ENCODE measurements around the gene KCNG2. TPM values are rescaled to one million over a fixed set of nuclear protein-coding genes. Genes with fewer than 3 reads are reported as not detected.

Gene KCNG2
- total and polyA plus RNA-seq, 2 of the 13 experiments (the other 11 are each of a cell fraction or from before 2014, with no cell fraction given), result not detected

GRCh38 chr18:79869591-79870300, 72.0 kb downstream of the KCNG2 start:
- in situ Hi-C loops (cut with HindIII; ENCODE audit: extremely low pct_ligation_motif_present, low pct_unique_long_range_greater_than_20kb) (no loop called here), intact Hi-C loops (cut with micrococcal nuclease; ENCODE audit: unreplicated experiment) (no loop called here)
- CTCF ChIA-PET (ENCODE audit: low intra/inter-chr PET ratio, low total read pairs), result no interaction called here
- TF ChIP-seq CBFB (CRISPR knock-in tag; IDR thresholded peaks at IDR 0.05) (no peak), KDM4B (CRISPR knock-in tag; IDR thresholded peaks at IDR 0.05) (no peak), ZKSCAN8 (CRISPR knock-in tag; IDR thresholded peaks at IDR 0.05; ENCODE audit: borderline replicate concordance) (no peak), SRY (CRISPR knock-in tag; IDR thresholded peaks at IDR 0.05) (no peak), SP5 (CRISPR knock-in tag; IDR thresholded peaks at IDR 0.05; ENCODE audit: borderline replicate concordance, low read depth) (no peak), MED13 (CRISPR knock-in tag; IDR thresholded peaks at IDR 0.05) (no peak), DBP (CRISPR knock-in tag; IDR thresholded peaks at IDR 0.05; ENCODE audit: not compliant biosample characterization) (no peak), EHMT2 (IDR thresholded peaks at IDR 0.05; ENCODE audit: borderline replicate concordance, low read depth, low read length) (no peak), GLI4 (CRISPR knock-in tag; IDR thresholded peaks at IDR 0.05; ENCODE audit: borderline replicate concordance) (no peak), SETDB1 (CRISPR knock-in tag; IDR thresholded peaks at IDR 0.05; ENCODE audit: borderline replicate concordance) (no peak), CC2D1A (CRISPR knock-in tag; IDR thresholded peaks at IDR 0.05) (no peak), ZNF850 (CRISPR knock-in tag; conservative IDR thresholded peaks at IDR 0.05) (no peak), JUN (CRISPR knock-in tag; IDR thresholded peaks at IDR 0.05) (no peak), MBD4 (IDR thresholded peaks at IDR 0.05; ENCODE audit: borderline replicate concordance, low read length) (no peak)
- POLR2A ChIA-PET, result no interaction called here
- WGBS (ENCODE audit: low lambda C conversion rate), result 56% methylated on average over 16 of the region's 32 CpGs
- Histone ChIP-seq H3K27ac (ENCODE audit: extremely low read length, insufficient read depth, low read length) (no peak overlapping the region), H3K4me2 (ENCODE audit: low read depth, low read length) (no peak overlapping the region), H3K79me2 (ENCODE audit: insufficient read depth, low read length) (no peaks in the 10 kb centered on the region), H3K9ac (ENCODE audit: insufficient read depth, low read depth, low read length) (no peak overlapping the region), H3K9me3 (ENCODE audit: low read length) (no peaks in the 10 kb centered on the region), H2AFZ (ENCODE audit: low read length) (no peak overlapping the region), H3K27me3 (ENCODE audit: control insufficient read depth in 1 of 2, insufficient read depth in 2 of 2, low read length in 2 of 2) (peaks cover 12 to 73% of the 10 kb centered on the region in 2 experiments), H4K20me1 (ENCODE audit: insufficient read depth, low read length) (no peaks in the 10 kb centered on the region), H3K36me3 (replicated peaks in 1 of 2; ENCODE audit: control insufficient read depth in 1 of 2, insufficient read depth in 2 of 2, low read length in 2 of 2) (no peaks in the 10 kb centered on the region), H3K4me1 (ENCODE audit: insufficient read depth, low read length) (peaks cover 8% of the 10 kb centered on the region), H3K4me3 (replicated peaks in 1 of 3; ENCODE audit: insufficient read depth in 1 of 3, low read depth in 2 of 3, low read length in 3 of 3) (no peak overlapping the region)
- ATAC-seq, result no peak
- no peak for DNase-seq (ENCODE audit: low spot score)
- no TSS peak for BruUV-seq (replicated peaks)
- FAIRE-seq, result no peak

Measured in HepG2 (cell line).